Cardiac atrium fibroblast (primary cell): Measurements from ENCODE around the gene SLPI. TPM values are rescaled to one million over a fixed set of nuclear protein-coding genes. Genes with fewer than 3 reads are reported as not detected.

ENCODE experiments used
- total RNA-seq: library from RNA; depleted of rRNA; stranded (reverse); fragments of >200 nt; gene quantifications from 2 replicates; pipeline ENCODE4 v1.2.3, GENCODE V29; 2015

Gene SLPI, protein sequence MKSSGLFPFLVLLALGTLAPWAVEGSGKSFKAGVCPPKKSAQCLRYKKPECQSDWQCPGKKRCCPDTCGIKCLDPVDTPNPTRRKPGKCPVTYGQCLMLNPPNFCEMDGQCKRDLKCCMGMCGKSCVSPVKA
- not detected in 2 replicates for total RNA-seq

DNA sequence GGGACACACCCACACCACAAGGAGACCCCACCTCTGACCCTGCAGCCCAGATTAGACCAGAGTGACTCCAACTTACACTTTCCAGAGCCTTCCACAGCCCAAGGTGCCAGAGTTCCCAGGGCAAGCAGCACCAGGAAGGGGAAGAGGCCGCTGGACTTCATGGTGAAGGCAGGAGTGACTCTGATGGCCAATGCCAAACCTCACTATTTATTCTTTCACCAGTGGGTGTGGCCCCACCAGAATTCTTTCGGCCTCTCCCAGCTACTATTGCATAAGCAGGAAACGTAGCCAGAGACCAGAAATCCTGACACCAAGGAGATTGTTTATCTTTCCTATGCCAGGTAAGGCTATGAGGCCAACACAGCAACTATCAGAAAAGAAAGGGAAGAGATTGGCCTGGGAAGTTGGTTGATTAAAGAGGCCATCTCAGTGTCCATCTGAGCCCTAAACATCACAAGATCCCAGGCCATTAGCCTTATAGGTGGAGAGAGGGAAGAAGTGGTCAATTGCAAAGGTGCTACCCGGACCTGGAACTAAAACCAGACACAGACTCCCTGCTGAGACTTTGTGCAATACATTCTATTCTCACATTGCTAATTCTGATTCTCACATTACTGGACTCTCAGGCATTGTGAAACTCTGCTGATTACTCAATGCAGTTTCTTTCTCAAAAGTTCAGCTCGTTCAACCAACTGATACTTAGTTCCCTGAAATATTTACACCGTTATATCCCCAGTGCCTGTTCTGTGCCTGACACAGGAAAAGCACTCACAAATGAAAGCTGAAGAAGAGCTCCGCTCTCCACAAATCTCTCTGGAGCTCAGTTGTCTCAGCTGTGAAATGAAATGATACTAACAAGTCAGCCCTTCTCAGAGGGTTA lies at the start of gene SLPI:
SLPI (minus strand) TSS at position 182 of the 880 bp plus-strand sequence; CDS start at position 161, 21 bp downstream.

DNA sequence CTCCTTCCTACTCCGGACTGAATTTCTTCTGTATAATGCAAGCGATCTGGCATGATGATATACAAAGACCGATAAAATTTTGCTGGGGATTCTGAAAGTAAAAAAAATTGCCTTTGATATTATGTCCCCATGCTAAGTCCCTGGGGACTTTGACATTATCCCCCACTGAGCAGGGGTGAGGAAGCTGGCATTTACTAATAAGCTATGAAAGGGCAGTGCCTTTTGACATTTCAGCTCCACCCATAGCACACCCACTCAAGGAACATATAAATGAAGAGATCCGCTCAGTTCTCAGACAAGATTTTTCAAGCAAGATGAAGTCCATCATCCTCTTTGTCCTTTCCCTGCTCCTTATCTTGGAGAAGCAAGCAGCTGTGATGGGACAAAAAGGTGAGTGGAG lies 33.3 kb downstream of the SLPI start, which contains the start of gene SEMG2:
SEMG2 (plus strand) TSS at position 298 of the 400 bp plus-strand sequence; CDS start at position 315, 17 bp downstream.

DNA sequence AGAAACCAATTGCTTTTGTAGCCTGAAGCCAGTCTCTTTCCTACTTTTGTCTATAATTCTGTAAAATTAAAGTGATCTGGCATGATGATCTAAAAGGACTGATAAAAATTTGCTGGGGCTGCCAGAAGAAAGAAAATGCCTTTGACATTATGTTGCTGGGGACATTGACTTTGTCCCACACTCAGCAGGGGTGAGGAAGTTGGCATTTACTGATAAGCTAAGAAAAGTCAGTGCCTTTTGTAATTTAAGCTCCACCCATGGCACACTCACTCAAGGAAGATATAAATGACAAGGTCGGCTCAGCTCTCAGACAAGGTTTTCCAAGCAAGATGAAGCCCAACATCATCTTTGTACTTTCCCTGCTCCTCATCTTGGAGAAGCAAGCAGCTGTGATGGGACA lies 47.6 kb downstream of the SLPI start, which contains the start of gene SEMG1:
SEMG1 (plus strand) TSS at position 309 of the 400 bp plus-strand sequence; CDS start at position 330, 21 bp downstream.

Other genes with a start within 250 kb of the SLPI start
- 2.3 and 2.4 TPM in 2 replicates for gene KCNS1, start 153.4 kb downstream of the SLPI start, total RNA-seq
- not detected in 2 replicates for gene WFDC5, start 139.4 kb downstream of the SLPI start, total RNA-seq
- gene WFDC12, start 130.1 kb downstream of the SLPI start, total RNA-seq = not detected in 2 replicates
- gene PI3, start 79.7 kb downstream of the SLPI start, total RNA-seq = 4.5 TPM in 1 of 2 replicates, not detected in the other
- not detected in 2 replicates for gene SEMG1, start 47.5 kb downstream of the SLPI start, total RNA-seq
- gene SEMG2, start 33.2 kb downstream of the SLPI start, total RNA-seq = not detected in 2 replicates
- gene RBPJL, start 52.3 kb upstream of the SLPI start, total RNA-seq = not detected in 2 replicates
- gene MATN4, start 53.7 kb upstream of the SLPI start, total RNA-seq = not detected in 2 replicates
- 43.5 and 50.7 TPM in 2 replicates for gene SDC4, start 93.9 kb upstream of the SLPI start, total RNA-seq
- 26.4 and 43.4 TPM in 2 replicates for gene SYS1, start 108.6 kb upstream of the SLPI start, total RNA-seq
- gene TP53TG5, start 123.8 kb upstream of the SLPI start, total RNA-seq = not detected in 2 replicates
- gene DBNDD2, start 153.7 kb upstream of the SLPI start, total RNA-seq = 7.9 and 10.1 TPM in 2 replicates
- gene PIGT, start 161.6 kb upstream of the SLPI start, total RNA-seq = 91.3 and 93.3 TPM in 2 replicates
- not detected in 2 replicates for gene WFDC2, start 215.2 kb upstream of the SLPI start, total RNA-seq